Fibroblast of lung (primary cell): ENCODE results near the gene SMAD2. TPM values are rescaled to one million over a fixed set of nuclear protein-coding genes. Genes with fewer than 3 reads are reported as not detected.

Source experiments
- DNase-seq, 2 donors: peaks; one replicate each; pipeline versions ENCODE4 v3.0.0 to v3.0.0-alpha.2; 2010; ENCODE audit warnings: low read depth in 2 of 2
- H2AFZ ChIP-seq: 2 replicates; pipeline ENCODE4 v1.5.1; 2012; ENCODE audit warnings: low read length, control low read depth, inconsistent platforms
- H3K27ac ChIP-seq: 2 replicates; pipeline ENCODE4 v1.5.1; 2011; ENCODE audit warnings: low read length, control low read depth; ENCODE audit not compliant: insufficient read depth
- H3K27me3 ChIP-seq: 2 replicates; pipeline ENCODE4 v1.5.1; 2011; ENCODE audit warnings: mild to moderate bottlenecking, low read length; ENCODE audit not compliant: control insufficient read depth, insufficient read depth
- H3K36me3 ChIP-seq: 2 replicates; pipeline ENCODE4 v1.5.1; 2011; ENCODE audit warnings: low read length; ENCODE audit not compliant: control insufficient read depth, insufficient read depth
- H3K4me1 ChIP-seq: 2 replicates; pipeline ENCODE4 v1.5.1; 2011; ENCODE audit warnings: low read length; ENCODE audit not compliant: control insufficient read depth, insufficient read depth; ENCODE audit errors: extremely low read depth
- H3K4me2 ChIP-seq: 2 replicates; pipeline ENCODE4 v1.5.1; 2011; ENCODE audit warnings: low read length, control low read depth; ENCODE audit not compliant: insufficient read depth; ENCODE audit errors: extremely low read depth
- H3K4me3 ChIP-seq, 4 experiments: fragments of 200-600 bp in 1 of 4; sonication (generic) in 1 of 4; replicated peaks in 1 of 4; 2 replicates each; pipeline ENCODE4 v1.5.1; 2011 to 2016; ENCODE audit warnings: low read length in 4 of 4, low read depth in 3 of 4, mild to moderate bottlenecking in 3 of 4, control low read depth in 2 of 4, inconsistent platforms in 1 of 4, mixed read lengths in 1 of 4; ENCODE audit not compliant: insufficient read depth in 1 of 4; ENCODE audit errors: control extremely low read depth in 1 of 4
- H3K79me2 ChIP-seq: 2 replicates; pipeline ENCODE4 v1.5.1; 2012; ENCODE audit warnings: mild to moderate bottlenecking, low read length, inconsistent platforms; ENCODE audit not compliant: control insufficient read depth, insufficient read depth
- H3K9ac ChIP-seq: 2 replicates; pipeline ENCODE4 v1.5.1; 2011; ENCODE audit warnings: mild to moderate bottlenecking, low read length, control low read depth; ENCODE audit not compliant: insufficient read depth
- H3K9me3 ChIP-seq: 2 replicates; pipeline ENCODE4 v1.5.1; 2012; ENCODE audit warnings: low read depth, low read length; ENCODE audit not compliant: control insufficient read depth, insufficient read depth
- H4K20me1 ChIP-seq: 2 replicates; pipeline ENCODE4 v1.5.1; 2011; ENCODE audit warnings: low read length; ENCODE audit not compliant: control insufficient read depth, insufficient read depth; ENCODE audit errors: extremely low read depth
- CTCF ChIP-seq, 2 donors: IDR thresholded peaks in 1 of 2; conservative IDR thresholded peaks in 1 of 2; 1 replicate in 1 of 2; 2 replicates in 1 of 2; pipeline ENCODE4 v1.5.1; 2011 to 2012; ENCODE audit warnings: low read length in 2 of 2, control low read depth in 1 of 2, inconsistent platforms in 1 of 2, low read depth in 1 of 2, mild to moderate bottlenecking in 1 of 2
- EZH2 ChIP-seq: IDR thresholded peaks from 2 replicates; pipeline ENCODE4 v1.5.1; 2012; ENCODE audit warnings: low read length, control low read depth, mild to moderate bottlenecking; ENCODE audit errors: missing control alignments
- polyA plus RNA-seq, 2 donors: library from polyadenylated mRNA; depleted of rRNA in 1 of 2; stranded (reverse) in 1 of 2; unstranded in 1 of 2; fragments of >200 nt; gene quantifications; 2 replicates each; pipeline ENCODE4 v1.2.1, GENCODE V29; 2011 to 2012; ENCODE audit warnings: missing spikeins in 1 of 2
- total RNA-seq: library from RNA; depleted of rRNA; stranded (reverse); fragments of >200 nt; gene quantifications from 2 replicates; pipeline ENCODE4 v1.2.1, GENCODE V29; 2014

Gene SMAD2
- total and polyA plus RNA-seq, 2 donors (not counting 1 experiment from before 2014, with no cell fraction given): 76.0 to 111 TPM

- Histone ChIP-seq H3K27me3 (no peaks in the 10 kb centered on the region), H4K20me1 (no peaks in the 10 kb centered on the region), H3K9me3 (no peaks in the 10 kb centered on the region), H3K4me1 (no peaks in the 10 kb centered on the region), H3K27ac (no peak overlapping the region), H3K9ac (no peak overlapping the region), H2AFZ (no peak overlapping the region), H3K4me2 (no peak overlapping the region), H3K36me3 (no peaks in the 10 kb centered on the region), H3K4me3 (peak overlapping the region in 2 of 4 experiments; percentile 38), H3K79me2 (no peaks in the 10 kb centered on the region)
- DNase-seq: peak in 1 of 2 donors; percentile 49
- no peak for TF ChIP-seq EZH2
Measured at GRCh38 chr18:47817017-47817794, 113.3 kb downstream of the SMAD2 start.

GRCh38 chr18:47815486-47816270 lies 114.8 kb downstream of the SMAD2 start:
- H3K4me3 ChIP-seq: no peak overlapping the region
- no peaks in the 10 kb centered on the region for H3K36me3 ChIP-seq
- no peak overlapping the region for H2AFZ ChIP-seq
- H4K20me1 ChIP-seq: no peaks in the 10 kb centered on the region
- DNase-seq: peak in 1 of 2 donors; percentile 40
- H3K79me2 ChIP-seq: no peaks in the 10 kb centered on the region
- TF ChIP-seq EZH2 (no peak), CTCF (conservative IDR thresholded peaks at IDR 0.05 in 1 of 2, IDR thresholded peaks at IDR 0.05 in 1 of 2; ENCODE audit: low read depth in 1 of 2, low read length in 2 of 2) (no peak)
- H3K27ac ChIP-seq: no peak overlapping the region
- H3K9ac ChIP-seq: no peak overlapping the region
- no peaks in the 10 kb centered on the region for H3K4me1 ChIP-seq
- no peak overlapping the region for H3K4me2 ChIP-seq
- no peaks in the 10 kb centered on the region for H3K9me3 ChIP-seq
- no peaks in the 10 kb centered on the region for H3K27me3 ChIP-seq

- DNase-seq: no peak
- no peak for TF ChIP-seq EZH2
- TF ChIP-seq CTCF (conservative IDR thresholded peaks at IDR 0.05 in 1 of 2, IDR thresholded peaks at IDR 0.05 in 1 of 2; ENCODE audit: low read depth in 1 of 2, low read length in 2 of 2): no peak
- H4K20me1 ChIP-seq: no peaks in the 10 kb centered on the region
- H3K4me1 ChIP-seq: no peaks in the 10 kb centered on the region
- no peak overlapping the region for H3K4me3 ChIP-seq
- H3K27me3 ChIP-seq: no peaks in the 10 kb centered on the region
- H3K9me3 ChIP-seq: no peaks in the 10 kb centered on the region
- H3K4me2 ChIP-seq: no peak overlapping the region
- H3K9ac ChIP-seq: no peak overlapping the region
- no peaks in the 10 kb centered on the region for H3K79me2 ChIP-seq
- H3K27ac ChIP-seq: no peak overlapping the region
- H3K36me3 ChIP-seq: no peaks in the 10 kb centered on the region
- no peak overlapping the region for H2AFZ ChIP-seq
Measured at GRCh38 chr18:47809420-47809819, 121.0 kb downstream of the SMAD2 start.
